H1 (cell line): ENCODE data around the gene ATOH8. TPM values are rescaled to one million over a fixed set of nuclear protein-coding genes. Genes with fewer than 3 reads are reported as not detected.
A peak's percentile ranks its signal among the peaks of the same experiment; 100 is the strongest.

Source experiments
- CTCF ChIA-PET: fragments of 300-600 bp; sonication (Branson Sonifier 250); formaldehyde crosslinking; loops from one replicate; lab custom pipeline; 2021; ENCODE audit not compliant: partially characterized antibody; lab: Charles Lee
- POLR2A ChIA-PET: fragments of 300-600 bp; sonication (Branson Sonifier 250); formaldehyde crosslinking; loops from one replicate; lab custom pipeline; 2021; ENCODE audit warnings: inconsistent platforms; ENCODE audit not compliant: partially characterized antibody; lab: Charles Lee
- DNase-seq, 2 experiments: peaks; one replicate each; pipeline versions ENCODE4 v3.0.0 to v3.0.0-alpha.2; 2010 to 2022; ENCODE audit warnings: low spot score in 2 of 2, low read depth in 1 of 2, mixed read lengths in 1 of 2
- FAIRE-seq: peaks from 2 replicates; lab custom pipeline; 2011; peaks lifted over from hg19 to GRCh38; lab: Jason Lieb, UNC
- H2AFZ ChIP-seq: 2 replicates; pipeline ENCODE4 v1.8.1; 2012; ENCODE audit warnings: low read length, inconsistent platforms
- H2AK5ac ChIP-seq: 2 replicates; pipeline ENCODE4 v1.6.1; 2013; ENCODE audit warnings: low read depth, low read length
- H2BK120ac ChIP-seq: replicated peaks from 2 replicates; pipeline ENCODE3; 2013; ENCODE audit warnings: low read depth, low read length, inconsistent platforms
- H2BK12ac ChIP-seq: 2 replicates; pipeline ENCODE4 v1.6.1; 2013; ENCODE audit warnings: low read depth, low read length
- H2BK15ac ChIP-seq: 2 replicates; pipeline ENCODE4 v1.6.1; 2013; ENCODE audit warnings: low read length
- H2BK20ac ChIP-seq: 2 replicates; pipeline ENCODE4 v1.6.1; 2013; ENCODE audit warnings: low read length
- H2BK5ac ChIP-seq: 2 replicates; pipeline ENCODE4 v1.6.1; 2013; ENCODE audit warnings: low read depth, low read length
- H3K14ac ChIP-seq: 2 replicates; pipeline ENCODE4 v1.6.1; 2013; ENCODE audit warnings: inconsistent platforms; ENCODE audit not compliant: insufficient read length
- H3K18ac ChIP-seq: 2 replicates; pipeline ENCODE4 v1.6.1; 2013; ENCODE audit warnings: low read length; ENCODE audit errors: extremely low read depth
- H3K23ac ChIP-seq: 2 replicates; pipeline ENCODE4 v1.6.1; 2013; ENCODE audit warnings: inconsistent platforms; ENCODE audit not compliant: insufficient read length
- H3K23me2 ChIP-seq: 2 replicates; pipeline ENCODE4 v1.6.1; 2013; ENCODE audit warnings: low read depth, low read length
- H3K27ac ChIP-seq: 2 replicates; pipeline ENCODE4 v1.6.1; 2011; ENCODE audit warnings: low read depth, low read length, inconsistent platforms
- H3K27me3 ChIP-seq, 4 experiments: replicated peaks in 1 of 4; 1 replicate in 1 of 4; 2 replicates in 3 of 4; pipeline versions ENCODE4 v1.6.1 to v1.8.1; 2011 to 2013; ENCODE audit warnings: low read length in 3 of 4, mild to moderate bottlenecking in 3 of 4, inconsistent platforms in 2 of 4, mixed read lengths in 2 of 4, moderate library complexity in 1 of 4; ENCODE audit not compliant: control insufficient read depth in 3 of 4, insufficient read depth in 3 of 4; ENCODE audit errors: extremely low read depth in 1 of 4
- H3K36me3 ChIP-seq, 4 experiments: 2 replicates each; pipeline versions ENCODE4 v1.6.1 to v1.8.1; 2011 to 2013; ENCODE audit warnings: mild to moderate bottlenecking in 4 of 4, low read length in 3 of 4, moderate library complexity in 2 of 4, control low read depth in 1 of 4, inconsistent platforms in 1 of 4; ENCODE audit not compliant: insufficient read depth in 4 of 4, control insufficient read depth in 2 of 4
- H3K4ac ChIP-seq: replicated peaks from 2 replicates; pipeline ENCODE3; 2013; ENCODE audit warnings: low read length, low read depth, mixed read lengths, inconsistent platforms; ENCODE audit not compliant: insufficient read length
- H3K4me1 ChIP-seq, 4 experiments: replicated peaks in 1 of 4; 1 replicate in 1 of 4; 2 replicates in 3 of 4; pipeline versions ENCODE4 v1.6.1 to v1.8.1; 2011 to 2013; ENCODE audit warnings: low read length in 3 of 4, inconsistent platforms in 2 of 4, mixed read lengths in 1 of 4; ENCODE audit not compliant: insufficient read depth in 4 of 4, control insufficient read depth in 3 of 4
- H3K4me2 ChIP-seq, 2 experiments: 2 replicates each; pipeline versions ENCODE4 v1.6.1 to v1.8.1; 2011 to 2013; ENCODE audit warnings: low read depth in 2 of 2, low read length in 2 of 2, control low read depth in 1 of 2, inconsistent platforms in 1 of 2, mild to moderate bottlenecking in 1 of 2; ENCODE audit not compliant: insufficient read depth in 1 of 2
- H3K4me3 ChIP-seq, 4 experiments: fragments of 200-600, 300-600 bp in 1 of 4; sonication (generic), shearing (Covaris generic), sonication (Bioruptor Twin) in 1 of 4; 2 replicates each; pipeline versions ENCODE4 v1.5.1 to v1.8.1; 2011 to 2016; ENCODE audit warnings: low read length in 4 of 4, low read depth in 3 of 4, control low read depth in 2 of 4, inconsistent platforms in 2 of 4, mild to moderate bottlenecking in 2 of 4, mixed read lengths in 1 of 4, moderate library complexity in 1 of 4; ENCODE audit not compliant: insufficient read depth in 2 of 4; ENCODE audit errors: extremely low read depth in 1 of 4
- H3K56ac ChIP-seq: replicated peaks from 2 replicates; pipeline ENCODE3; 2013; ENCODE audit warnings: low read depth, mild to moderate bottlenecking, mixed read lengths, low read length, inconsistent platforms; ENCODE audit not compliant: insufficient read length
- H3K79me1 ChIP-seq: 2 replicates; pipeline ENCODE4 v1.6.1; 2013; ENCODE audit warnings: low read depth, low read length, control low read depth
- H3K79me2 ChIP-seq, 2 experiments: 2 replicates each; pipeline versions ENCODE4 v1.6.1 to v1.8.1; 2012 to 2013; ENCODE audit warnings: low read length in 2 of 2, mild to moderate bottlenecking in 2 of 2, inconsistent platforms in 1 of 2; ENCODE audit not compliant: insufficient read depth in 2 of 2, control insufficient read depth in 1 of 2
- H3K9ac ChIP-seq, 4 experiments: replicated peaks in 1 of 4; 1 replicate in 1 of 4; 2 replicates in 3 of 4; pipeline versions ENCODE4 v1.6.1 to v1.8.1; 2011 to 2013; ENCODE audit warnings: low read depth in 3 of 4, low read length in 3 of 4, control low read depth in 2 of 4, mild to moderate bottlenecking in 2 of 4, moderate library complexity in 2 of 4, inconsistent platforms in 1 of 4; ENCODE audit errors: extremely low read depth in 1 of 4
- H3K9me3 ChIP-seq, 2 experiments: 2 replicates each; pipeline versions ENCODE4 v1.6.1 to v1.8.1; 2012 to 2013; ENCODE audit warnings: mild to moderate bottlenecking in 2 of 2, moderate library complexity in 2 of 2, control low read depth in 1 of 2, inconsistent platforms in 1 of 2, low read depth in 1 of 2, low read length in 1 of 2, mixed read lengths in 1 of 2; ENCODE audit not compliant: insufficient read depth in 2 of 2
- H4K20me1 ChIP-seq, 2 experiments: replicated peaks in 1 of 2; 2 replicates each; pipeline versions ENCODE3 to v1.8.1; 2011 to 2013; ENCODE audit warnings: inconsistent platforms in 2 of 2, low read length in 2 of 2, mild to moderate bottlenecking in 1 of 2; ENCODE audit not compliant: insufficient read depth in 2 of 2, control insufficient read depth in 1 of 2
- H4K5ac ChIP-seq: 2 replicates; pipeline ENCODE4 v1.6.1; 2013; ENCODE audit warnings: low read length, low read depth, mixed read lengths, inconsistent platforms; ENCODE audit not compliant: insufficient read length
- H4K8ac ChIP-seq: 2 replicates; pipeline ENCODE4 v1.8.0; 2013; ENCODE audit warnings: mild to moderate bottlenecking, moderate library complexity, low read length, inconsistent platforms; ENCODE audit not compliant: insufficient read depth; ENCODE audit errors: extremely low read depth
- H4K91ac ChIP-seq: replicated peaks from 2 replicates; pipeline ENCODE3; 2013; ENCODE audit warnings: low read length, mixed read lengths, inconsistent platforms; ENCODE audit not compliant: insufficient read length
- ASH2L ChIP-seq: fragments of 200-600, 300-600 bp; sonication (generic); IDR thresholded peaks from one replicate; pipeline ENCODE4 v1.7.1; 2017; ENCODE audit warnings: low read length
- BACH1 ChIP-seq: IDR thresholded peaks from 2 replicates; pipeline ENCODE4 v1.6.1; 2012; ENCODE audit warnings: low read length, improper control_type of control experiment
- CBX5 ChIP-seq: fragments of 300-800, 300-1000 bp; sonication (generic); IDR thresholded peaks from 2 replicates; pipeline ENCODE4 v1.7.1; 2016; ENCODE audit warnings: antibody characterized with exemption, low read length, low read depth
- CEBPB ChIP-seq: IDR thresholded peaks from 2 replicates; pipeline ENCODE4 v1.6.1; 2012; ENCODE audit warnings: low read depth, low read length
- CHD2 ChIP-seq: IDR thresholded peaks from 2 replicates; pipeline ENCODE4 v1.6.1; 2012; ENCODE audit warnings: low read length, improper control_type of control experiment
- HDAC2 ChIP-seq, 2 experiments: fragments of 300-600 bp in 1 of 2; sonication (generic) in 1 of 2; IDR thresholded peaks; 2 replicates each; pipeline ENCODE4 v1.6.1; 2011 to 2012; ENCODE audit warnings: low read depth in 2 of 2, low read length in 2 of 2, mild to moderate bottlenecking in 2 of 2, moderate library complexity in 2 of 2, borderline replicate concordance in 1 of 2, inconsistent platforms in 1 of 2
- KDM5A ChIP-seq: fragments of 200-600 bp; IDR thresholded peaks from 2 replicates; pipeline ENCODE4 v1.7.1; 2012; ENCODE audit warnings: mild to moderate bottlenecking, low read length, inconsistent platforms, mixed read lengths
- NRF1 ChIP-seq: IDR thresholded peaks from 2 replicates; pipeline ENCODE4 v1.6.1; 2011; ENCODE audit warnings: mild to moderate bottlenecking, low read depth, low read length, improper control_type of control experiment
- POLR2A ChIP-seq, 2 experiments: IDR thresholded peaks; 1 replicate in 1 of 2; 2 replicates in 1 of 2; pipeline ENCODE4 v1.6.1; 2011; ENCODE audit warnings: low read depth in 2 of 2, low read length in 2 of 2, mild to moderate bottlenecking in 2 of 2; ENCODE audit errors: control extremely low read depth in 1 of 2
- RAD21 ChIP-seq, 2 experiments: IDR thresholded peaks in 1 of 2; conservative IDR thresholded peaks in 1 of 2; 2 replicates each; pipeline ENCODE4 v1.6.1; 2011; ENCODE audit warnings: low read depth in 2 of 2, low read length in 2 of 2, improper control_type of control experiment in 1 of 2, inconsistent platforms in 1 of 2, mild to moderate bottlenecking in 1 of 2, moderate library complexity in 1 of 2
- SIX5 ChIP-seq: IDR thresholded peaks from 2 replicates; pipeline ENCODE4 v1.6.1; 2011; ENCODE audit warnings: mild to moderate bottlenecking, low read depth, low read length
- SP2 ChIP-seq: IDR thresholded peaks from 2 replicates; pipeline ENCODE4 v1.6.1; 2012; ENCODE audit warnings: mild to moderate bottlenecking, low read length, inconsistent platforms
- TBP ChIP-seq: IDR thresholded peaks from 2 replicates; pipeline ENCODE4 v1.6.1; 2011; ENCODE audit warnings: low read depth, low read length, improper control_type of control experiment
- WGBS, 2 experiments: shearing (Covaris generic) in 1 of 2; methylation state at CpG; one replicate each; pipeline versions ENCODE4 v1.1.6 to v1.1.7; 2013 to 2015; ENCODE audit warnings: low lambda C conversion rate in 2 of 2, mixed read lengths in 2 of 2, inconsistent platforms in 1 of 2, low coverage in 1 of 2, missing lambda C conversion rate in 1 of 2; ENCODE audit not compliant: insufficient replicate concordance in 2 of 2, insufficient coverage in 1 of 2, insufficient read length in 1 of 2; ENCODE audit errors: extremely low coverage in 1 of 2, missing lambda C conversion rate in 1 of 2; 5-methylcytosine and 5-hydroxymethylcytosine counted together
- polyA plus RNA-seq, 7 experiments: library from polyadenylated mRNA; depleted of rRNA in 3 of 7; stranded (reverse) in 5 of 7; unstranded in 2 of 7; fragments of >200 nt in 5 of 7; fragments of 200-250 nt in 2 of 7; gene quantifications; 1 replicate in 5 of 7; 2 replicates in 1 of 7; 4 replicates in 1 of 7; pipeline versions ENCODE4 v1.2.1 to v1.2.3, GENCODE V29; 2011 to 2013; ENCODE audit warnings: missing spikeins in 2 of 7, mixed read lengths in 2 of 7
- total RNA-seq: library from RNA; stranded (reverse); fragmentation: NEBNext Ultra II Directional; extraction: Animal tissue kit (Norgen Biotek cat#: 25700); gene quantifications from 2 replicates; pipeline ENCODE4 v1.2.1, GENCODE V29; 2021
- TF ChIP-seq, protein P1 (sequence below): IDR thresholded peaks from 2 replicates; pipeline ENCODE4 v1.6.1; 2012; ENCODE audit warnings: low read length, inconsistent platforms

The ATOH8 gene
- total and polyA plus RNA-seq, 2 of the 8 experiments (the other 6 are each of a cell fraction or from before 2014, with no cell fraction given): 0.50 to 0.53 TPM

DNA sequence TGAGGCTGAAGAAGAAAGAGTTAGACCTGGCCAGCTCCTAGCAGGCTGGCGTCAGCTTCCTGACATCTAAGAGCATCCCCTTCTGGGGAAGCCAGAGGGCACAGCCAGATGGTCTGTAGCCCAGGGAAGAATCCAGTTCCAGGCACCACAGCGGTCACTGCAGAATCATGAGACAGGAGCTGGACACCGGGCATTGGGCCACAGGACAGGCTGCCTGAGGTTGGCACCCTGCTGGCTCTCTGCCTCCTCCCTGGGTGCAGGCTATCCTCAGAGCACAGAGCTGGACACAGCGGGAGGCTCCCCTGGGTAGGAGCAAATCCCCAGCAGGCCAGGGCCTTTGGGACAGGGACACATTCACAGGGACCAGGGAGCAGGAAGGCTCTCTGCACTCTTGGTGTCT lies 19.8 kb upstream of the ATOH8 start:
- Histone ChIP-seq H2BK20ac (no peak overlapping the region), H3K79me2 (no peaks in the 10 kb centered on the region), H4K8ac (peak overlapping the region; percentile 36; the same call in 1 of the 2 replicates), H3K9me3 (no peaks in the 10 kb centered on the region), H2BK15ac (no peak overlapping the region), H3K79me1 (no peaks in the 10 kb centered on the region), H3K23me2 (no peaks in the 10 kb centered on the region), H3K23ac (no peak overlapping the region), H3K27me3 (no peaks in the 10 kb centered on the region), H3K4me3 (no peak overlapping the region), H3K27ac (no peak overlapping the region), H3K9ac (no peak overlapping the region), H3K18ac (no peak overlapping the region), H3K14ac (no peak overlapping the region), H3K4me2 (no peak overlapping the region), H2AFZ (no peak overlapping the region), H2BK120ac (no peak overlapping the region), H2AK5ac (no peak overlapping the region), H3K56ac (no peak overlapping the region), H3K36me3 (no peaks in the 10 kb centered on the region), H4K20me1 (no peaks in the 10 kb centered on the region), H4K5ac (no peak overlapping the region), H3K4me1 (no peaks in the 10 kb centered on the region), H3K4ac (no peak overlapping the region), H2BK12ac (no peak overlapping the region), H4K91ac (no peak overlapping the region), H2BK5ac (no peak overlapping the region)
- ChIA-PET POLR2A (no interaction called here), CTCF (interaction anchor here (0.5 to 47.8 kb wide), 15 partner anchors 8 to 135 kb away, joined by 3 to 986 read pairs (median 4); partner anchors contain the start of gene ATOH8)
- DNase-seq (no peak), FAIRE-seq (no peak)
- WGBS, 2 experiments: 88% methylated on average over 3 of the region's 4 CpGs; no CpG with 5 or more reads in 1 of the 2 experiments
- TF ChIP-seq ASH2L: no peak
- no peak for TF ChIP-seq RAD21 (IDR thresholded peaks at IDR 0.05 in 1 of 2, conservative IDR thresholded peaks at IDR 0.05 in 1 of 2; ENCODE audit: low read depth in 2 of 2, low read length in 2 of 2)
- TF ChIP-seq CHD2: no peak
- no peak for TF ChIP-seq HDAC2 (IDR thresholded peaks at IDR 0.05; ENCODE audit: borderline replicate concordance in 1 of 2, low read depth in 2 of 2, low read length in 2 of 2)
- no peak for TF ChIP-seq BACH1
- TF ChIP-seq CEBPB: no peak
- TF ChIP-seq SP2: no peak
- TF ChIP-seq NRF1: no peak
- no peak for TF ChIP-seq CBX5
- TF ChIP-seq SIX5: no peak
- TF ChIP-seq, protein P1, sequence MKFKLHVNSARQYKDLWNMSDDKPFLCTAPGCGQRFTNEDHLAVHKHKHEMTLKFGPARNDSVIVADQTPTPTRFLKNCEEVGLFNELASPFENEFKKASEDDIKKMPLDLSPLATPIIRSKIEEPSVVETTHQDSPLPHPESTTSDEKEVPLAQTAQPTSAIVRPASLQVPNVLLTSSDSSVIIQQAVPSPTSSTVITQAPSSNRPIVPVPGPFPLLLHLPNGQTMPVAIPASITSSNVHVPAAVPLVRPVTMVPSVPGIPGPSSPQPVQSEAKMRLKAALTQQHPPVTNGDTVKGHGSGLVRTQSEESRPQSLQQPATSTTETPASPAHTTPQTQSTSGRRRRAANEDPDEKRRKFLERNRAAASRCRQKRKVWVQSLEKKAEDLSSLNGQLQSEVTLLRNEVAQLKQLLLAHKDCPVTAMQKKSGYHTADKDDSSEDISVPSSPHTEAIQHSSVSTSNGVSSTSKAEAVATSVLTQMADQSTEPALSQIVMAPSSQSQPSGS: no peak
- no peak for TF ChIP-seq TBP
- no peak for TF ChIP-seq KDM5A
- TF ChIP-seq POLR2A (IDR thresholded peaks at IDR 0.05; ENCODE audit: control extremely low read depth in 1 of 2, low read depth in 2 of 2, low read length in 2 of 2): no peak
